ENCODE measurements around the gene CRYAB.

- TF ChIP-seq CTCF (IDR thresholded peaks at IDR 0.05) (no peak), POLR2A (IDR thresholded peaks at IDR 0.05) (no peak)
These were observed 6.2 kb downstream of the CRYAB start for GRCh38 chr11:111905411-111905810.
